PFSK-1 (cell line): ENCODE results near the gene MOCS2. TPM values are rescaled to one million over a fixed set of nuclear protein-coding genes. Genes with fewer than 3 reads are reported as not detected.

ENCODE experiments used
- FOXP2 ChIP-seq: optimal IDR thresholded peaks from 2 replicates; pipeline ENCODE3; 2011; ENCODE audit warnings: borderline replicate concordance, control low read depth, inconsistent platforms; ENCODE audit not compliant: insufficient read depth; ENCODE audit errors: extremely low read length, extremely low read depth
- POLR2AphosphoS5 ChIP-seq: IDR thresholded peaks from 2 replicates; pipeline ENCODE4 v1.6.1; 2012; ENCODE audit warnings: low read depth, mild to moderate bottlenecking, control low read depth, low read length, moderate library complexity
- SIN3A ChIP-seq: IDR thresholded peaks from 2 replicates; pipeline ENCODE4 v1.6.1; 2012; ENCODE audit warnings: mild to moderate bottlenecking, low read length, moderate library complexity, borderline replicate concordance; ENCODE audit not compliant: insufficient read depth
- TAF1 ChIP-seq: IDR thresholded peaks from 2 replicates; pipeline ENCODE4 v1.6.1; 2012; ENCODE audit warnings: low read length, control low read depth, borderline replicate concordance; ENCODE audit not compliant: insufficient read depth
- polyA plus RNA-seq: library from polyadenylated mRNA; unstranded; fragments of >200 nt; gene quantifications from one replicate; pipeline ENCODE4 v1.2.1, GENCODE V29; 2012; ENCODE audit warnings: low read depth, missing spikeins; ENCODE audit not compliant: insufficient read length
- TF ChIP-seq, protein P1 (sequence below), 2 experiments: IDR thresholded peaks; 2 replicates each; pipeline versions ENCODE4 v1.6.1 to v1.8.0; 2011 to 2012; ENCODE audit warnings: low read depth in 2 of 2, low read length in 2 of 2, control low read depth in 1 of 2, inconsistent platforms in 1 of 2, mild to moderate bottlenecking in 1 of 2, moderate library complexity in 1 of 2; ENCODE audit not compliant: insufficient read depth in 1 of 2

Gene MOCS2
- polyA plus RNA-seq: 14.2 TPM

GRCh38 chr5:53109443-53110127, at the start of gene MOCS2:
Gene MOCS2, minus strand, starts transcription at chr5:53109757. Its CDS starts 2,583 bp downstream, at chr5:53107174.
- TF ChIP-seq, protein P1, sequence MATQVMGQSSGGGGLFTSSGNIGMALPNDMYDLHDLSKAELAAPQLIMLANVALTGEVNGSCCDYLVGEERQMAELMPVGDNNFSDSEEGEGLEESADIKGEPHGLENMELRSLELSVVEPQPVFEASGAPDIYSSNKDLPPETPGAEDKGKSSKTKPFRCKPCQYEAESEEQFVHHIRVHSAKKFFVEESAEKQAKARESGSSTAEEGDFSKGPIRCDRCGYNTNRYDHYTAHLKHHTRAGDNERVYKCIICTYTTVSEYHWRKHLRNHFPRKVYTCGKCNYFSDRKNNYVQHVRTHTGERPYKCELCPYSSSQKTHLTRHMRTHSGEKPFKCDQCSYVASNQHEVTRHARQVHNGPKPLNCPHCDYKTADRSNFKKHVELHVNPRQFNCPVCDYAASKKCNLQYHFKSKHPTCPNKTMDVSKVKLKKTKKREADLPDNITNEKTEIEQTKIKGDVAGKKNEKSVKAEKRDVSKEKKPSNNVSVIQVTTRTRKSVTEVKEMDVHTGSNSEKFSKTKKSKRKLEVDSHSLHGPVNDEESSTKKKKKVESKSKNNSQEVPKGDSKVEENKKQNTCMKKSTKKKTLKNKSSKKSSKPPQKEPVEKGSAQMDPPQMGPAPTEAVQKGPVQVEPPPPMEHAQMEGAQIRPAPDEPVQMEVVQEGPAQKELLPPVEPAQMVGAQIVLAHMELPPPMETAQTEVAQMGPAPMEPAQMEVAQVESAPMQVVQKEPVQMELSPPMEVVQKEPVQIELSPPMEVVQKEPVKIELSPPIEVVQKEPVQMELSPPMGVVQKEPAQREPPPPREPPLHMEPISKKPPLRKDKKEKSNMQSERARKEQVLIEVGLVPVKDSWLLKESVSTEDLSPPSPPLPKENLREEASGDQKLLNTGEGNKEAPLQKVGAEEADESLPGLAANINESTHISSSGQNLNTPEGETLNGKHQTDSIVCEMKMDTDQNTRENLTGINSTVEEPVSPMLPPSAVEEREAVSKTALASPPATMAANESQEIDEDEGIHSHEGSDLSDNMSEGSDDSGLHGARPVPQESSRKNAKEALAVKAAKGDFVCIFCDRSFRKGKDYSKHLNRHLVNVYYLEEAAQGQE (IDR thresholded peaks at IDR 0.05; ENCODE audit: insufficient read depth in 1 of 2, low read depth in 2 of 2, low read length in 2 of 2): peak in 1 of 2 experiments; percentile 31; a peak in 1 of 4 replicates
- TF ChIP-seq POLR2AphosphoS5 (peak; percentile 97), FOXP2 (peak; percentile 60), SIN3A (peak; percentile 56; the same call in 1 of the 2 replicates), TAF1 (peak; percentile 72; the same call in 1 of the 2 replicates)

DNA sequence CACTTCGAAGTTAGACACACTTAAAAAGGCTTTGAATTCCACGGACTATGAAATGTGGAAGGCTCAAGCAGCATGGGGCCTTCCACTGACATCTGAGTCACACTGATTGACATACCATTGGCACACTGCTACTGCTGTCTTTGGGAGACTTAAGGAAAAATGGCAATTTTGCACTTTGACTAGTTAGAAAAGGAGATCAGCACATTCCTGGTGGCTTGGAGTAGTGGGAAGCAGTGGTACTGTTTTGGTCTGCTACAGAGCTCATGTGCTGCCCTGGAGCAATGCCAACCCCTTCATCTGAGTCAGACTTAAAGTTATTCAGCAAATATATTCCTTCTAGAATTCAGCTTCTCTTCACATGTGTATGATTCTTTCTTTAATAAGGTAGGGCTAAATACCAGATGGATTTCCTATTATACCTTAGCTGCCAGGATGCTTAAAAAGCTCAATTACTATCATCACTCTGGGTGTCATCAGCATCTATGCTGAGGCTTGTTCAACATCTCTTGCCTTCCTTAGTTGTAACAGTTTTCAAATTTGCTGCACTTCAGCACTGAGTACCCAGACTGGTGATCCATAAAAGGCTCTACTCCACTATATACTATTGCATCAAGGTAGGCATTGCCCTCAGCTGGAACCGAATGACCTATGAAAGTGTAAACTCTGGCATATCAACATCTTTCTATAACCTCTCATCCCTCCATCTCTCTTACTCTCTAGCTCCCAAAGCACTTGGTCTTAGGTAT, 42.3 kb upstream of the MOCS2 start:
- TF ChIP-seq POLR2AphosphoS5 (no peak), TAF1 (no peak), SIN3A (no peak), FOXP2 (no peak)
- TF ChIP-seq, protein P1 (IDR thresholded peaks at IDR 0.05; ENCODE audit: insufficient read depth in 1 of 2, low read depth in 2 of 2, low read length in 2 of 2): no peak

DNA sequence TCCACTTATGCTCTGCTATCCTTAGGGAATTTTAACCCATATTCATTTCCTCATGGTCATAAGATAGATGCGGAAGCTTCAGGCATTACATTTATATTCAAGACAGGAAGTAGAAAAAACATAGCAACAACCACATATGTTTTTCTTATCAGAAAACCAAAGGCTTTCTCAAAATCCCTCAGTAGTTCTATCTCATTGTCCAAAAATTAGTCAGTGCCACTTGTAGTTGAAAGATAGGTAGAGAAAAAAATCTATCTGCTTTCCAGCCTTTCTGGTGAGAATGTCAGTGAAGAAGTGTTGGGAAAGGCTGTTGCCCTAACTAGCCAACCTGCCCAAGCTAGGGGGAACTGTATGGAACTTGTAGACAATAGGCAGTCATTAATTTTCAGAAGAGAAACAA, 23.5 kb upstream of the MOCS2 start:
- TF ChIP-seq FOXP2 (no peak), POLR2AphosphoS5 (no peak), SIN3A (no peak), TAF1 (no peak)
- TF ChIP-seq, protein P1 (IDR thresholded peaks at IDR 0.05; ENCODE audit: insufficient read depth in 1 of 2, low read depth in 2 of 2, low read length in 2 of 2): no peak

DNA sequence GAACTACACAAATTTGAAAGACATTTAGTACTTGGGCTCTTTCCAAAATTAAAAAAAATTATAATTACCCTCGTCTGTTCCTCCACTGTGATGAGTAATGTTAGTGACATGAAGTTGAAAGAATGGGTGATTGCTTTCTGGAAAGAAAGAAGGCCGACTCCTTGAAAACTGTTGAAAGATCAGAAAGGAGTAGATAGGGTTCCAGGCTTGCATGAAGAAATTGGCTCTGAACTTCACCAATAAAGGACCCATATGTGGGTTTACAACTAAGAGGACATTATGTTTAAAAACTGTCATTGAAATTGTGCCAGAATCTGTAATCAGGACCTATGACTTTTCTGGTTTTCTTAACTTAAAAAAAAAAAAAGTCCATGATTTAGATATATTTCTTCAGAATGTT, 20.7 kb upstream of the MOCS2 start:
- no peak for TF ChIP-seq POLR2AphosphoS5
- TF ChIP-seq, protein P1 (IDR thresholded peaks at IDR 0.05; ENCODE audit: insufficient read depth in 1 of 2, low read depth in 2 of 2, low read length in 2 of 2): no peak
